Kasumi-1 (cell line): Measurements from ENCODE around the gene ATG9B.
"Not testable (repeated sequence)": the region's sequence is repeated elsewhere in the genome, so short reads cannot be mapped to it uniquely, and the experiment has no call there.

Experiments used
- DNase-seq, 2 experiments: peaks; one replicate each; lab custom pipeline; 2025; lab: John Stamatoyannopoulos, UW

ATG9B gene

GRCh38 chr7:151035026-151035717 is 10.9 kb upstream of the ATG9B start:
- DNase-seq, result no peak

DNA sequence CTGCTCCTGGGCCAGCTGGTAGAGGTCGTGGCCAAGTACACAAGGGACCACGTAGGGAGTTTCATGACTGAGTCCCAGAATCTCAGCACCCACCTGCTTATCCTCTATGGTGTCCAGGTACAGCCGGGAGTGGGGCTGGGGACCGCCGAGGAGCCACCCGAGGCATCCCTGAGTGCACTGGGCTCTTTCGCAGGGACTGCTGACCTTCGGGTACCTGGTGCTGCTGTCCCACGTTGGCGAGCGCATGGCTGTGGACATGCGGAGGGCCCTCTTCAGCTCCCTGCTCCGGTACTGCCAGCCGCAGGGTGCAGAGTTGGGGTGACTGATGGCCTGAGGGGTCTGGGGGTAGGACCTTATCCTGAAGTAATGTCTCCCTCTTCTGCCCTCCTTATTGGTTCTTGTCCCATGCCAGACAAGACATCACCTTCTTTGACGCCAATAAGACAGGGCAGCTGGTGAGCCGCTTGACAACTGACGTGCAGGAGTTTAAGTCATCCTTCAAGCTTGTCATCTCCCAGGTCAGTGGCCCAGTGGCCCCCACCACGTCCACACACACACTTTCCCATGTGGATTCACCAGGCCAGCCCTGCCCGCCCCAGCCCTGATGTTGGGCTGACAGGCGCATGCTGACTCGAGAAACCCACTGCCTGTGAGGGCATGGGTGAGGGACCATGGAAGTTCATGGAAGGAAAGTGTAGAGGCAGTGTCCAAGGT is 10.2 kb upstream of the ATG9B start:
- DNase-seq, result no peak

- DNase-seq, result no peak
These were observed 9.6 kb upstream of the ATG9B start for GRCh38 chr7:151033864-151034249.

GRCh38 chr7:151032936-151033863 is 8.9 kb upstream of the ATG9B start:
- no peak for DNase-seq

DNA sequence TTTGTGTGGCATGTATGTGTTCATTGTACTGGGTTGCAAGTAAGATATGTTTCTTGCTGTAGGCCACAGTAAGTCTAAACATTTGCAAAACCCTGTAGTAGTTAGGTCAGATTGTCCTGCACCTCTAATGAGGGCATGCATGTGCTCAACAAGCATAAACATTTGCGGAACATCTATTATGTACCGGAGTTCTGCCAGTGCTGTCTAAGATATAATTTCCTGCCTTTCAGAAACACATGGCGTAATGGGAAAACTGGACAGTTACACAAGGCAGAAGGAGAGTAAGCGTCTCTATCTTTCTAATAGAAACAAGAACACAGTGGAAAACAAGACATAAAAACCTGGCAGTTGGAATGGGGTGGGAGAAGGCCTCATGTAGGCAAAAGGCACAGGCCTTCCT is 6.7 kb upstream of the ATG9B start:
- no peak for DNase-seq

DNA sequence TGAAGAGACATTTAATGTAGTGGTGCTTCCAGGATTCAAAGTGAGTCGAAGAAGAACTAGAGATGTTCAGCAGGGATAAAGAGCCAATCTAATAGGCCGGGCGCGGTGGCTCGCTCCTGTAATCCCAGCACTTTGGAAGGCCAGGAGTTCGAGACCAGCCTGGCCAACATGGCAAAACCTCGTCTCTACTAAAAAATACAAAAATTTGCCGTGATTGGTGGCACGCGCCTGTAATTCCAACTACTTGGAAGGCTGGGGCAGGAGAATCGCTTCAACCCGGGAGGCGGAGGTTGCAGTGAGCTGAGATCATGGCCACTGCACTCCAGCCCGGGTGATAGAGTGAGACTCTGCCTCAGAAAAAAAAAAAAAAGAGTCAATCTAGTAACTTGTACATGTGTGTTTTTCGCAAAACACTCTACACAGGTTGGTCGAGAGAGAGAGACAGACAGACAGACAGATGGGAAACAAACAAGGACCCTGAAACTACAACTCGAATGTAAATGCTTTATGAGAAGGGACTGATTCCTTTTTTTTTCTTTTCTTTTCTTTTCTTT is 4.7 kb upstream of the ATG9B start:
- DNase-seq, result no peak

DNA sequence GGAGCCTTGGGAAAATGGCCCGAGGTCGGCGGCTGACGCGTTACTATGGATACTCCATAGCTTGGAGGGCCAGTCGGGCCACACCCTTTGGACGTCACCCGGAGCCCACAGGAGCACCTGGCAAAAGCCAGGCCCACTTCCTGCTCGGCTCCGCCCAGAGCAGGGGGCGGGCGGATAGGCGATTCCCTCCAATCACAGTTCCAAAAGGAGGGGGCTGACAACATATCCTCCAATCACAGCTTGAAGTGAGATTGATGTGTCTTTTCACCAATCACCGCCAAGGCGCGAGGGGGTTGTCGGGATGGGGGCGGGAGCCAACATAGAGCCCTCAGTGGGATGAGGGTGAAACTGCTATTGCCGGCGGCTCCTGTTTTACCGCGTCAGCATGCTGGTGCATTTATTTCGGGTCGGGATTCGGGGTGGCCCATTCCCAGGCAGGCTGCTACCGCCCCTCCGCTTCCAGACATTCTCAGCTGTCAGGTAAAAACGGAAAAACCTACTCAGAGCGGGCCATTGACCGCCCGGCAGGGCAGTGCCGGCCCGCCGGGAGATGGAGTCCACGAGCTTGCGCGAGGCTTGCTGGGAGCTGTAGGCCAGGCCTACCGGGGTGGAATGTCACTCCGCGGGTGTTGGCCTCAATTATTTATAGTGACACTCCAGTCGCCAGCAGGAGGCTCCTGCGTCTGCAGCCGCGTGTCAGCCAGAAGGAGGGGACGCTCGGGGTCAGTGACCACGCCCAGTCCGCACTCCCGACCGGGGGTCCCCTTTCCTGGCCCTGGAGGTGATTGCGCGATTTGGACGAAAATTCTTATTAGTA is 4.0 kb upstream of the ATG9B start, which contains the start of gene ABCB8:
TSS of gene ABCB8 (plus strand) at position 320 of the 817 bp plus-strand sequence. CDS start at position 386, 66 bp downstream.
- DNase-seq, result peak; percentile 95 to 96

DNA sequence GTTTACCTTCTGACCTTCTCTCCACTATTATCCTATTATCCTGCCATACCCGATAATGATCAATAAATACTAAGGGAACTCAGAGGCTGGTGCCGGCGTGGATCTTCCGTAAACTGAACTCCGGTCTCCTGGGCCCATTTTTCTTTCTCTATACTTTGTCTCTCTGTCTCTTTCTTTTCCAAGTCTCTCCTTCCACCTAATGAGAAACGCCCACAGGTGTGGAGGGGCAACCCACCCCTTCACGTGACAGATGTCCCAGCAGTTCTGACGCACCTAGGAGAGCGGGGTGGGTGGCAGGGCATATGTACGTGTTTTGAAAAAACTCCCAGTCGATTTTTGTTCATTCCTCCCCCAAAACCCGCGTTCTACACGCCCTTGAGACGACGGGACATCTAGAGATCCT is 3.4 kb upstream of the ATG9B start:
- not testable (repeated sequence) for DNase-seq

DNA sequence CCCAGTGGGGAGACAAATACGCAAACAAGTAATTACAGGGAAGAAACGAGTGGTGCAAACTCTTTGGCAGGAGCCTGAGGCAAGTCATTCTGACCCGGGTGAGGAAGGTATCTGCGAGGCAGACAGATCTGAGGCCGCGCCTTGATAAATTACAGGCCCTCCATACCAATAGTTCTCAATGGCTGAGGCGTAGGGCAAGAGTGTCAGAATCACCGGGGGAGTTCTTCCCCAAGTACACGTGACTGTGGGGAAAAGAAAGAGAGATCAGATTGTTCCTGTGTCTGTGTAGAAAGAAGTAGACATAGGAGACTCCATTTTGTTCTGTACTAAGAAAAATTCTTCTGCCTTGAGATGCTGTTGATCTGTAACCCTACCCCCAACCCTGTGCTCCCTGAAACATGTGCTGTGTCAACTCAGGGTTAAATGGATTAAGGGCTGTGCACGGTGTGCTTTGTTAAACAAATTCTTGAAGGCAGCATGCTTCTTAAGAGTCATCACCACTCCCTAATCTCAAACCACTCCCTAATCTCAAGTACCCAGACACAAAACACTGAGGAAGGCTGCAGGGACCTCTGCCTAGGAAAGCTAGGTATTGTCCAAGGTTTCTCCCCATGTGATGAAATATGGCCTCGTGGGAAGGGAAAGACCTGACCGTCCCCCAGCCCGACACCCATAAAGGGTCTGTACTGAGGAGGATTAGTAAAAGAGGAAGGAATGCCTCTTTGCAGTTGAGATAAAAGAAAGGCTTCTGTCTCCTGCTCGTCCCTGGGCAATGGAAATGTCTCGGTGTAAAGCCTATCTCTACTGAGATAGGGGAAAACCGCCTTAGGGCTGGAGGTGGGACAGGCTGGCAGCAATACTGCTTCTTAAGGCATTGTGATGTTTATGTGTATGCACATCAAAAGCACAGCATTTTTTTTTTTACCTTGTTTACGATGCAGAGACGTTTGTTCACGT is 2.8 kb upstream of the ATG9B start:
- not testable (repeated sequence) for DNase-seq

- DNase-seq, result no peak
These were observed 1.8 kb upstream of the ATG9B start for GRCh38 chr7:151025924-151026671.

DNA sequence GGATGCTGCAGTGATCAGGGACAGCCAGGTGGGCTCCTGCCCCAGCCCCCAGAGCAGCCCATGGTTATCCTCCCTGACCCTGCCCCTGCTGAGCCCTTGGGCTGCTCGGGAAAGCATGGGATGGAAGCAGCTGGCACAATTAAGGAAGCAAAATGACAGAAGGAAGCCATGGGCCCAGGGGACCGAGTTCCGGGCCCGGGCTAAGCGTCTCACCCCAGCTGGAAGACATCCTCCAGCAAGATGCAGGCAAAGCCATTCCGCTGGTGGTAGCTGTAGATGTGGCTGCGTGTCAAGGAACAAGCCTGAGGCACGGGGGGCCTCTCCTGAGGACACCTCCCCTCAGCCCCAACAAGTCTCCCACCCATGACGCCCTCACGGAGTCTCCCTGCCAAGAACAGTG is 1.1 kb downstream of the ATG9B start:
- DNase-seq, result no peak

- DNase-seq, result no peak
These were observed 4.1 kb downstream of the ATG9B start for GRCh38 chr7:151020231-151020630.

DNA sequence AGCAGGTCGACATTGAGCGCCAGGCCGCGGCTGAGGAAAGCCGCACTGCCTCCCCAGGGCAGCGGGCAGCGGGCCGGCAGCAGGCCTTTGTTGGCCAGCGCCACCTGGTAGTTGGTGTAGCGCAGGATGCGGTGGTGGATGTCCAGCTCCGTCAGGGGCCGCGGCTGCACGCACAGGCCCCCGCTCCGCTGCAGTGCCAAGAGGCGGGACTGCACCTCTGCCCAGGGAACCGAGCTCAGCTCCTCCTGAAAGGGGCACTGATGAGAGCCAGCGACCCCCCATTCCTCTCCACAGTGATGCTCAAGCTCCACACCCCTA is 5.2 kb downstream of the ATG9B start:
- no peak for DNase-seq

- DNase-seq, result no peak
These were observed 5.7 kb downstream of the ATG9B start for GRCh38 chr7:151018421-151019129.

DNA sequence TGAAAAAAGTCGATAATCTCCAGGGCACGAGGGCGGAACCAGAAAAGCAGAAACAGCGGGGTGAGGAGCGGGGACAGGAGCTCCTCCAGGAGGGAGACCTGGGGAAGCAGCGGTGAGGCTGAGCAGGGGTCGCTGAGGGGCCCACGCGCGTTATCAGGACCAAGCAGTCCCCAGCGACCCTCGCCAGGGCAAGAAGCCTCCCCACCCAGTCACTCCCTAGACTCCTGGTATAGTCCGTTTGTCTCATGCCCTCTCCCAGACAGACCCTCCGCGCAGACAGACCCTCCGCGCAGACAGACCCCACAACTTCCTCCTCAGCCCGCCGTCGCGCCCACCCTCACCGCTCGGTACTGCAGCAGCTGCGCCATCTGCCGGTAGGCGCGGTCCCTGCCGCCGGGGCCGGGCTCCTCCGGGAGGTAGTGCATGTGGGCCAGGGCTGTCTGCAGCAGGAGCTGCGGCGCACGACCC is 6.3 kb downstream of the ATG9B start:
- peak; percentile 44 to 68 for DNase-seq

DNA sequence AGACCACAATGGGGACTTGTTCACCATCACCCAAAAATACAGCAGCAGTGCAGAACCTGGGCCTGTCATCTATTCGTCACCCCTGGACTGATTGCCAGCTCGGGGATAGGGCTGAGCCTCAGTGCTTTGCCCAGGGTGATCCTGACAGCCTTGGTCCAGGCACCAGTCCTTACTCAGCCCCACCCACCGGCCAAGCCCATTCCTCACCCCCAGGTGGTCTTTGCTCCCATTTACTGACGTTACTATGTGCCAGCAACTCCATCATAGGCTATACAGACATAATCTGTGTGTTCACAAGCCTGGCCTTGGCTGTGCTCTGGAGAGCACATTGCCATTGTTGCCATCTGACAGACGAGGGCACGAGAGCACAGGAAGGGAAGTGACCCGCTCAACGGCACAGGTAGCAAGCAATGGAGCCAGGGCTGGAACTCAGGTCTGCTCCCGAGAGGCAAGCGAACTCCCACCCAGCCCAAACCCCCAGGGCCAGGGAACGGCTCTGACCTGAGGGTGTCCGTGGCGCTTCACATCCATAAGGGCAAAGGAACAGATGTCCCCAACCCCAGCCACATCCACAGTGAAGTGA is 6.8 kb downstream of the ATG9B start:
- no peak for DNase-seq

- DNase-seq, result no peak
These were observed 7.4 kb downstream of the ATG9B start for GRCh38 chr7:151016942-151017341.

DNA sequence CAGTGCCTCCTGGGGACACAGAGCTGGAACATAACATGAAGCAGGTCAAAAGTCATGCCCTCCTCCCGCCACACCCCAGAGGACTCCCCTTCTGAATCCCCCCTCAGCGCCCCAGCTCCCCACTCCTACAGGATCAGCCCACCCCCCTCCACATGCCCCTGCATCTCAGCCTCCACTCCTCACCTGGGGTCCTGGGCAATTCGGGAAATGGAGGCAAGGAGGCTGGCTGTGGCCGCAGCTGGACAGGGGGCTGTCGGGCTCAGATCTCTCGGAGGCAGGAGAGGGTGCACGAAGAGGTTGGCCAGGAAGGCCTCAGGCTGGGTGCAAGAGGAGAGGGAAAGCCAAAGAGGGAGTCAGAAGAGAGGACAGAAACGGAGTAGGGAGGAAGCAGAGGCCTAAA is 7.8 kb downstream of the ATG9B start:
- DNase-seq, result no peak
